Left kidney (tissue), 2 donors: ENCODE data around the gene SPDEF. TPM values are rescaled to one million over a fixed set of nuclear protein-coding genes. Genes with fewer than 3 reads are reported as not detected.

Experiments
- DNase-seq: peaks from one replicate; pipeline ENCODE4 v3.0.0-alpha.2; 2013
- polyA plus RNA-seq: library from polyadenylated mRNA; unstranded; fragments of 120-200 nt; gene quantifications from one replicate; pipeline ENCODE4 v1.2.1, GENCODE V29; 2013; ENCODE audit not compliant: insufficient read length

The SPDEF gene
- polyA plus RNA-seq, 1 donor, result 0.07 TPM

GRCh38 chr6:34527751-34528670 is 28.1 kb downstream of the SPDEF start:
- no peak for DNase-seq

DNA sequence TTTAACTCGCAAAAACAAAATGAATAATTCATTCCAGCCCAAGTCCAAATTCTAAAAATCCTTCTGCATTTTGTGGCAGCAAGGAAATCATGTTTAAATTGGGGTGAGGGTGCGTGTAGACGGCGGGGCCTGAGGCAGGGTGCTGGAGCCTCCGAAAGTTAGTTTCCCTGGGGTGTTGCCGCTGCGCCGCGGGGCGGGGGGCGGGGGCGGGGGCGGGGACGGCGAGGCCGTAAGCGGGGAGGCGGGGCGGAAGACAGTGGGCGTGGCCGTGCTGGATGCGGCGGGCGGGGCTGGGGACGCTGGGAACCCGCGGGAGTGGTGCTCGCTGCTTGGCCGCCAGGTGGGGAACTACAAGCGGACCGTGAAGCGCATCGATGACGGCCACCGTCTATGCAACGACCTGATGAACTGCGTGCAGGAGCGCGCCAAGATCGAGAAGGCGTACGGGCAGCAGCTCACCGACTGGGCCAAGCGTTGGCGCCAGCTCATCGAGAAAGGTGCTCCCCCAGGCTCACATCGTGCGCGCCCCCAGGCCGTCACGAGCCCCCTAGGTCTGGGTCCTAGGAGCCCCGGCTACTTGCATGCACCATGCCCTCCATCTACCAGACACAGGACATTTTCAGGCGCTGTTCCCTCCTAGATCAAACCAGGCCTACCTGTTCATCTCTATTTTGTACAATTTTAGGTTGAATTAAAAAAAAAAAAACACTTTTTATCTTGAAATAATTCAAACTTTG is 29.0 kb downstream of the SPDEF start:
- peak; percentile 86 for DNase-seq

GRCh38 chr6:34526241-34526972 is 29.7 kb downstream of the SPDEF start:
- DNase-seq, result no peak

DNA sequence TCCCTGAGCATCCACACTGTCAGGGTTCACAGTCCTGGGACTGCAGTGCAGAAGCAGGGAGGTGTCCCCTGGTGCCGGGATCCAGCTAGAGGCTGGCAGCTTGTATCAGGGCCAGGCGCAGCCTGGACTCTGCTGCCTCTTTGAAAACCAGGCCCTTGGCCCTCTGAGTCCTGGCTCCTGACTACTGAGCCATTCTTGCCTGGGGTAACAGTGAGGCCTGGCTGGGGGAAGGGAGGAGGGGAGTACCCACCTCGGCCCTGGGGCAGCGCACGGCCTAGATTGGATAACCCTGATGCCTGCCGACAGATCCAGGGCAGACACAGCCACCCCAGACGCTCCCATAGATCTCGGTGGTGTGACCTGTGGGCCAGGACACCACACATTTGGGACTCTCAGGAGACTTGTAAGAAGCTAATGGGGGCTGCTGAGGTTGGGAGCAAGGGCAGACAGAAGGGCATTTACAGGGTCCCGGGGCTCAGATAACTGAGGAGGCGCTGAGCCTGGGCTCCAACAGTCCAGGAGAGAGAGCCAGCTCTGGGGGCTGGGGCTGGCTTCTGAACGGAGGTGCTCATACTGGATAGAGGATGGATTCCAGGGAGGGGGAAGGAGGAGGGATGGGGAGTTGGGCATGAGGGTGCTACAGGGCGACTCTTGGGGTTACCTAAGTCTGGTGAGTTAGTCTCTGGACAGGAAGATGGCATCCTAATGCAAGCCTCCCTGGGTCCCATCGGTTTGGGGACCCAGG is 30.5 kb downstream of the SPDEF start:
- DNase-seq, result no peak

- no peak for DNase-seq
These were observed 31.2 kb downstream of the SPDEF start for GRCh38 chr6:34524971-34525370.

- DNase-seq, result no peak
These were observed 31.6 kb downstream of the SPDEF start for GRCh38 chr6:34524499-34524898.

GRCh38 chr6:34523441-34524206 is 32.5 kb downstream of the SPDEF start:
- DNase-seq, result no peak

DNA sequence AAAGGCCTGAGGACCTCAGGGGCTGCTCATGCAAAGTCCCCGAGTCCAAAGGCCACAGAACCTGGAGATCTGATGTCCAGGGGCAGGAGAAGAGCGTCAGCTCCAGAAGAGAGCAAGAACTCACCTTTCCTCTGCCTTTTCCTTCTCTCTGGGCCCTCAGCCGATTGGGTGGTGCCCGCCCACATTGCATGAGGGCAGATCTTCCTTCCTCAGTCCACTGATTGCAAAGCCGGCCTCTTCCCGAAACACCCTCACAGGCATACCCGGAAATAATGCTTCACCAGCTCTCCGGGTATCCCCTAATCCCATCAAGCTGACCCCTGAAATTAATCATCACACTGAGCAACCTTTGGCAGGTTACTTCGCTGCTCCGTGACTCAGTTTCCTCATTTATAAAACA is 33.4 kb downstream of the SPDEF start:
- no peak for DNase-seq

DNA sequence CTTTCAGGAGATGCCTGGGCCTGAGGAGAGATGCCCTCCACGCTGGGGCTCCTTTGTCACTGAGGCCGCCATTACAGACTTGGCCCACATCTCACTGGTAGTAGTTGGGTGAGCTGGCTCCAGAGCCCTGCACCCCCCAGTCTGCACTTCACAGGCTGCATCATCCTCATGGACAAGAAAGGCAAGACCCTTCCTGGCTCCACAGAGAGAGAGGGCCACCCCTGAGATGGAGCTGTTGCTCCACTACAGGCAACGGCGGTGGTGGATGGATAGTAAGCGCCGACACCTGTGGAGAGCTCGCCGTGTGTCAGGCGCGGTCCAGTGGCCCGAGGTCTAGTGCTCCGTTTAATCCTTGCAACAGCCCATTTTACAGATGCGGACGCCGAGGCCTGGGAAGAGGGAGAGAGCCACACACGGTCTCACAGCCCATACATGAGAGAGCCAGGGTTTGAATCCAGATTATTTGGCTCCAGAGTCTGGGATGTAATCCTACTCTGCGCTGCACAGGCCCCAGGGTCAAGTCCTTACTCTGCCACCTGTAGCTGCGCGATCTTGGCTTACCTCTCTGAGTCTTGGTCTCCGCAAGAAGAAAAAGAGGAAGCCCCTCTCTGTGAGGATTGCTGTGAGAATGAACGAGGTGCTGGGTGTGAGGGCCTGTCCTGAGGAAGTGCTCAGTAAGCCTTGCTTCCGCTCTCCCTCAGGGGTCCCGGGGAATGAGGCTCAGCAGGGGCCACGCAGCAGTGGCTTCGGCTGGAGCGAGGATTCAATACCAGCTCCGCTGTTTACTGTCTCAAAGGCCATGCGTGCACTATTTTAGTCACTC is 34.5 kb downstream of the SPDEF start:
- no peak for DNase-seq

GRCh38 chr6:34520645-34521462 is 35.3 kb downstream of the SPDEF start:
- no peak for DNase-seq

GRCh38 chr6:34519971-34520644 is 36.0 kb downstream of the SPDEF start:
- DNase-seq, result no peak

GRCh38 chr6:34518669-34519365 is 37.3 kb downstream of the SPDEF start:
- no peak for DNase-seq

GRCh38 chr6:34517966-34518365 is 38.2 kb downstream of the SPDEF start:
- DNase-seq, result no peak

GRCh38 chr6:34517461-34517881 is 38.7 kb downstream of the SPDEF start:
- DNase-seq, result no peak

GRCh38 chr6:34516391-34517324 is 39.5 kb downstream of the SPDEF start:
- DNase-seq, result no peak

DNA sequence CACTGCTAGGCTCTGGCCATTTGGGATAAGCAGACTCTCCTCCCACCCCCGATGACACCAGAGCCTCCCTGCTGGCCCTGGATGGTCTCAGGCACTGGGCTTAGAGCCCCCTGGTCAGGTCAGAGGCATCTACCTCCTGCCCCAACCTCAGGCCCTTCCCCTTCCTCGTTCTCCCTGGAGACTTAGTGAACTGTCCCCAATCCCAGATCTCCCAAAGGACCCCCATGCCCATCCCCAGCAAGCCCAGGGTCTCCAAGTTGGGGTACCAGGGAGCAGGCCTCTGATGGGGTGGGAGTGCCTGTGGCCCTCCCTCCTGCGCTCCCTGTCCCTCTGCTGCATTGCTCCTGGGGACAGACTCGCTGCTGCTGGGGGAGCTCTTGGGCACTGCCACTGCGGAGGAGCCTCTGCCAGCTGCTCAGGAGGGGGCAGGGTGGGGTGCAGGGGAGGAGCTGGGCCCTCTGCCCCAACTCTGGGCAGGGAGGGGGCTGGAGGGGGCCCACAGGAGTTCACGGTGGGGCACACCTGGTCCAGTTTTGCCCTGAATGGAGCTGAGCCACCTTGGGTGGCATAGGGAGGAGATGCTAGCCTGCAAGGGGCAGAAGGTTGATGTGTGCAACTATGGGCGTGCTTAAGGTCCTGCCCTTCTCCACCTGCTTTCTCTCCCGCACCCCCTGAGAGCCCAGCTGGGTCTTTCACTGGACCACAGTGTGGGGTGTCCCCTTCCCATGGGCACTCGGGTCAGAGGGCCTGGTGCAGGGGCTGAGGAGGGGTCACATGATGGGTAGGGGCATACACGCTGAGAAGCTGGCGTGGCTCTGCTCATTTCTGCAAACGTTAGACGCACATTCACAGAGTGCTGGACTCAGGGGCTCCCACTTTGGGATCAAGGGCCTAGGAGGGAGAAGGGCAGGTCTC is 40.4 kb downstream of the SPDEF start:
- DNase-seq, result no peak
